LHCN-M2 (cell line): ENCODE results near the gene DEPDC5. TPM values are rescaled to one million over a fixed set of nuclear protein-coding genes. Genes with fewer than 3 reads are reported as not detected.

Experiments used
- DNase-seq: peaks from one replicate; pipeline ENCODE4 v3.0.0-alpha.2; 2012; ENCODE audit warnings: low read depth
- total RNA-seq: library from RNA; depleted of rRNA; stranded (reverse); fragments of >200 nt; gene quantifications from 2 replicates; pipeline ENCODE4 v1.2.3, GENCODE V29; 2014

The DEPDC5 gene
- total RNA-seq, 1 experiment from 2014 or later = 13.8 TPM

DNA sequence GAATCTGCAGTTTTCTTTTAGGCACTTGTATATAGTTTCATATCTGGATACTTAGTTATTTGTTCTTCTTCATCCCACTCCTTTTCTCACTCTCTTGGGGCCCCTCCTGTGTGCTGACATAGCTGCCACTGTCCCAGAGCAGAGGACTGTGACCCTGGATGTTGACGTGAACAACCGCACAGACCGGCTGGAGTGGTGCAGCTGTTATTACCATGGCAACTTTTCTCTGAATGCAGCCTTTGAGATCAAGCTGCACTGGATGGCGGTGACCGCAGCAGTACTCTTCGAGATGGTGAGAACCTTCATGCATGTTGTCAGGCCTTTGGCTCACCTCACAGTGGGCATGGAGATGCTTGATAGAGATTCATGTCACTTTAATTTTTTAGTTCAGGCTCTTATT lies 139.6 kb downstream of the DEPDC5 start:
- no peak for DNase-seq

DNA sequence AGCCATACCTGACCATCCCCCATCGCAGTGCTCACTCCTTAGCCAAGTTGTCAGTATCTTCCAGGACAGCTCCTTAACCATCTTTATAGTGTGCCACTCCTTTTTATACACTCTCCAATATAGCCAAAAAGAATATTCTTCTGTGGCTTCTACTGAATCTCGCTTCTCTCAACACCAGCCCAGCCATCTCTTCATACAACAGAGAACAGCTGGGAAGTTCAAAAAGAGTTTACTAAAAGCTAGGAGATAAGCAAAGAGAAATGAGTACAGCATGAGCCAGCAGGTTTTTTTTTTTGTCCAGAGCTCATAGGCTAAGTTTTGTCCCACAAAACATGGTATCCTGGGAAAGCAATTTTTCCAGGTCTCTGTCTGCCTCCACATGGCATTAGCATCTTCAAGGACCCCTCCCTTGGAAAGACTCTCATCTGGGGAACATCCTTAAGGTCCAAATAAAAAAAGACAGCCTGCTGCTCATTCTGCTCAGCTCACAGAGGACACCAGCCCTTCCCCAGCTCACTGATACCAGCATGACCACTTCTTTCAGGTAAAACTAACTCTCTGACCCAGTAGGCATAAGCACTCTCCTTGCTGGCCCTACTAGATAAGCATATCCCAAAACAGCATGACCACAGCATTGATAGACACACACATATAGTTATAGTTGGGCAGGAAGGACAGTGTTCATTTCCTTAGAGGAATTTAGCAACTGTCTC lies 141.7 kb downstream of the DEPDC5 start:
- DNase-seq = no peak

DNA sequence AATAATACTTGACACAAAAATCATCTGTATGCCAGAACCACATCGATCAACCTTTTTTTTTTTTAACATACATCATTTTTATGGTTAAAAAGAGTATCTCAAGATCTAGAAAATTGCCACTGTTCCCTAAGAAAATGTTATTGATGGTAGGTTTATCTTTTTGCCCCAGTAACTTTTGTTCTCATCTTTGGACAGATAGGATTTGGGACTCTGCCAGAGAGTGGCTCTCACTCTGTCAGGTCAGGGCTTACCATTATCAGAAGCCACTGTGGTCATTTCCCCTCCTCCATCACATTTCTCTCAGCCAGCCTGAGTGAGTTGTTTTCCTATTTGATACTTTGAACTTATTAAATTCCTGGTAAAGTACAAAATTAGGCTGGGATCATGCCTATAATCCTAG lies 142.7 kb downstream of the DEPDC5 start:
- no peak for DNase-seq

DNA sequence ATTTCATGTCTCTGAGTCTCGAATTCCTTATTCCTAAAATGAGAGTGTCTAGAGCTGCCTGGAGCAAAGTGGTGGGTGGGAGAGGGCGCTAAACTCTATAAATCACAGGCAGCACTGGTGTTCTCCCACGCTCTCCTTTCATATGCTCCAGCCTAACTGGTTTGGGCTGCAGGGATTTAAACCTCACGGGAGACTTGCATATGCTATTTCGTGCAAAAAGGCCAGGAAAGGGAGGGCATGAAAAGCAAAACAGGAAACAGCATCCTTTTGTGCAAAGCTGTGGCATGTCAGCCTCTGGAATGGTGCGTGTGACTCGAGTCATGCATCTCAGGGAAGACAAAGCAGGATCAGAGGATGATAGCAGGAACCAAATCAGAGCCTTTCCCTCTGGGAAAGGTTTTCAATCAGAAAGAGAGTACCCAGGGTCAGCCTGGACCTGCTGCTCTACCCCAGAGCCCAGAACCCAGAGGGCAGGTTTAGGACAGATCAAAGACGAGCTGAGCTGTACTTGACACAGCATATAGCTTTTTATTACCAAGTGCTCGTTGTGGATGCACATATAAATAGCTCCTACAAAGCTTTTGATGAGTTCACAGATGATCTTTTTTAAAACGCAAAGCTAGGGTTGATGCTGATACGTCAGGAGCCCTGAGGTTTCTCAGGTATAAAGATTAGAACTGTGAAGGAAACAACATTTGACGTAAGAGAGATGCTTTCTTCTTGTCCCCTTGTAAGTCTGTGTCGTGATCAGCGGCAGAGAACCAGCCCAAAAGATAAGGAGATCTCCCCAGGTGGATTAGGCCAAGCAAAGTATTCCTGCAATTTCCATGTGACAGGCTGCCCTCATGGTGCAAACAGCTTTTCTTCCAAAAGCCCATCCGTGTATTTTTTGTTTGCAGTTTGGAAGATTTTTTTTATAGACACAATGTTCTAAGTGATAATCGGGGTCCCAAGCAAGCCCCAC lies 144.3 kb downstream of the DEPDC5 start:
- DNase-seq = peak; percentile 28

DNA sequence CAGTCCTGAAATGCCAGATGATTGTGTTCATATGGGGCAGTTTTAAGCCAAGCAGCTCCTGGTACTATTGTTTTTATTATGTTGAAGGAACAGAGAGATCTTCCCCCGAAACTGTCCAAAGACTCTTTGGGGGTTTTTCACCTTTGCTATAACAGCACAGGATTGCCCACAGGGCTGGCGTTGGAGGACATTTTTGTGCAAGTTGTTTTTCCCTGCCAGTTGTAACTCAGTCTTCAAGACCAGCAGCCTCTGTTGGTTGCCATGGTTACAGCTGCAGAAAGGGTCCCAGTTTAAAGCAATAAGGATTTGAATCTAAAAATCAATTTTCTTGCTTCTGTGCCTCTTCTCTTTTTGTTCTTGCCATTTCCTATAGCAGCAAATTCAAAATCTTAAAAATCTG lies 145.1 kb downstream of the DEPDC5 start:
- no peak for DNase-seq

DNA sequence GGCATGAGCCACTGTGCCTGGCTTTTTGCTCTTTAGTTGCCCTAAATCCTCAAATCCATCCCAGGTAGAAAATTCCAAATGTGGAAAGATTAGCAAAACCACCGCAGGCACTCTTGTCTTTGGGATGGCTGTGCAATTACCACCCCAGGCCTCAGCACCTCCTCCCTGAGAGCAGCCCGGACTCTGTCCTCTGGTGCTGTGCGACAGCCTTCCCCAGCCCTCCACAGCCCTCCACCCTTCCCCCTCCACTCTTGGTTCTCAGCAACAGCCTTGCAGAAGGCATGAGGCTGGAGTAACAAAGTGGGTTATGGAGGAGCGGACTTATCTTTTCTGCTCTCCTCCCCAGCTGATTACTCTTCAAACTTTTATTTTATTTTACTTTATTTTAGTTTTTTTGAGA lies 145.8 kb downstream of the DEPDC5 start:
- no peak for DNase-seq

DNA sequence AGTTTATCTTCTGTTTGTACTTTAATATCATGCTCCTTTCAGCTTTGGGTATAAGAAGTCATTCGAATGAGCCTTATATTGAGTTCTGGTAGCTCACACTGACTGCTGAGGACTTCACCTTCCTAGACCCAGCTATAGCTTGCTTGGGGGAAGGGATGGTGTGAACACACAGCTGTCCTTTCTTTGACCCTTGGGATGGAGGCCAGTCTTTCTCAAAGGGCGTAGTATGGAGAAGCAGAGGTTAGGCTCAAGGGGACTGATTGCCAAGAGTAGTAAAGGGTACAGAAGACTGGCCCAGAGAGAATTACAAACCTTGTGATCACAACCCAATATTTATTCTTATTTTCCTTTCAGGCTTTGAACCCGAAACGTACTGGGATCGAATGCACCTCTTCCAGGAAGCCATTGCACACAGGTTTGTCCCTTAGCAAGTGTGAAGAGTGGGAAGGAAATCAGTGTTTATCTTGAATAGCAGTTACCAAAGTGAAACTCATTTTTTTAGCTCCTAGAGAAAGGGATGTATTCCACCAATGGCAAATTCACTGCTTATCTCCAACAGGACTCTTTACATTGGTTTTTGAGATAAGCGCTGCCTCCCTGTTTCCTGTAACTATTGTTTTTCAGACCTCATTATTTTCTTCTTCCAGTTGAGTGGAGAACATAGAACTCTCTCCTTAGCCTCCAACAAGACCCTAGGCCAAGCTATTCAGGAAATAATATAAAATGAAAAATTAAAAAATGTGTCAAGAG lies 147.7 kb downstream of the DEPDC5 start:
- DNase-seq = no peak

DNA sequence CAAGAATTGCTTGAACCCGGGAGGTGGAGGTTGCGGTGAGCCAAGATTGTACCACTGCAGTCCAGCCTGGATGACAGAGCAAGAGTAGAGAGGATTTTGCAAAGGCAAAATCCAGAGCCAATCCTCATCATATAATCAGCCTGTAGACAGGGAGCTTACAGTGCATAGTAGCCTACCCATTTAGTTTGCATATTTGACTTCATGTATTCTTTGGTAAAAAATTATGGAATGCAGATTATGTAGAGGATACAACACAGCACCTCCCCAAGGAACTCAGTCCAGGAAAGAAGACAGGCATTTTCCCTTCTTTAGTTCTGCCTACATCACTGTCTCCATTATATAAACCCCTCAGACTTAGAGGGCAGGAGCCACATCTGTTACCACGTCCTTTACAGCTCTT lies 150.8 kb downstream of the DEPDC5 start:
- DNase-seq = no peak

DNA sequence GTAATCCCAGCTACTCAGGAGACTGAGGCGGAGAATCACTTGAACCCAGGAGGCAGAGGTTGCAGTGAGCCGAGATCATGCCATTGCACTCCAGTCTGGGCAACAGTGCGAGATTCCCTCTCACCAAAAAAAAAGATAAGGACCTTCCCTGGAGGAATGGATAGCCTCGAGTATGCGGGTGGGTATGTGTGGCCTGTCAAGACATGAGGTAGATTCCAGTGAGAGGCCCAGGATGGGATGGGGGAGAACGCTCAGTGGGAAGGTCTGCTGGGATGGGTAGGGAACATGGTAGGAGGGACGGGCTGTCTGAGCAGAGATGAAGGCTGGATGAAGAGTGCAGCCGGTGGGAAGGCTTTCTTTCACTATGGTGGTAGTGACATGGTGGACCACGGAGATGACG lies 151.5 kb downstream of the DEPDC5 start:
- DNase-seq = no peak

DNA sequence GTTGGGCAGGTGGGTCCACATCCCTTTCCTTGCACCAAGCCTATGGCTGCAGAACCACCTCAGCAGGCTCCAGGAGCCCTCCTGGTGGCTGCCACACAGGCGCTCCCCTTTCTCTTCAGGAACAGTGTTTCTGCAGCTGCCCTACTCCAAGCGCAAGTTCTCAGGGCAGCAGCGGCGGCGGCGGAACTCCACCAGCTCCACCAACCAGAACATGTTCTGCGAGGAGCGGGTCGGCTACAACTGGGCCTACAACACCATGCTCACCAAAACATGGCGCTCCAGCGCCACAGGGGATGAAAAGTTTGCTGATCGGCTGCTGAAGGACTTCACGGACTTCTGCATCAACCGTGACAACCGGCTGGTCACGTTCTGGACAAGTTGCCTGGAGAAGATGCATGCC lies 152.3 kb downstream of the DEPDC5 start:
- no peak for DNase-seq

DNA sequence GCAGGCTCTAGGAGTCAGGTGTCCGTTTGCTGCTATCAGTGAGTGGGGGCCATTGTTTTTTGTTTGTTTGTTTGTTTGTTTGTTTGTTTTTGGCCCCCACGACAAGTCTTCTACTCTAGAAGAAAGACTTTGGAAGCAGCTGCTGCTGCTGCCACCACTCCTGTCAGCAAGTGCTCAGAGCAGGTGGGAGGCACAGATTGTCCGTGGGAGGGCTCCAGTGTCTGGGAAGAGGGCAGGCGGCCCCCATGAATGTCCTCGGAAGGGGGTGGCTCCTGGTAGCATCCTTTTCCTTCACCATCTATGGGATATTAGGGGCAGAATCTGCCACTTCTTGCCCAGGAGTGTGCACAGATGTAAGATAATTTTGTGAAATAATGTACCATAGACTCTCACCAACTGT lies 152.8 kb downstream of the DEPDC5 start:
- no peak for DNase-seq

DNA sequence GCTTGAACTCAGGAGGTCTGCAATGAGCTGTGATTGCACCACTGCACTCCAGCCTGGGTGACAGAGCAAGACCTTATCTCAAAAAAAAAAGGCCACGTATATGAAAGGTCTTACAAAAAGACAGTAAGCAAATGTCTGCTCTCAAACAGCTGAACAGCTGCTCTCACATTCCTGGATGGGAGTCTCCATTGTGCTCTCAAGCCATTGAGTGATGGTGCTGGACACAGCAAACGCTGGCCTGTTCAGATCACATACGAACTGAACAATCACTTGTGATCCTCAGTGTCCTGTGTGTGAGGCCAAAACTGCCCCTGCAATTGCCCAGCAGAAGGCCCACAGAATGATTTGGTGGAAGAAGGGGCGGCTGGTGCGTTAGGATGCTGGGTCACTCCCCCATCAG lies 156.2 kb downstream of the DEPDC5 start:
- DNase-seq = no peak

DNA sequence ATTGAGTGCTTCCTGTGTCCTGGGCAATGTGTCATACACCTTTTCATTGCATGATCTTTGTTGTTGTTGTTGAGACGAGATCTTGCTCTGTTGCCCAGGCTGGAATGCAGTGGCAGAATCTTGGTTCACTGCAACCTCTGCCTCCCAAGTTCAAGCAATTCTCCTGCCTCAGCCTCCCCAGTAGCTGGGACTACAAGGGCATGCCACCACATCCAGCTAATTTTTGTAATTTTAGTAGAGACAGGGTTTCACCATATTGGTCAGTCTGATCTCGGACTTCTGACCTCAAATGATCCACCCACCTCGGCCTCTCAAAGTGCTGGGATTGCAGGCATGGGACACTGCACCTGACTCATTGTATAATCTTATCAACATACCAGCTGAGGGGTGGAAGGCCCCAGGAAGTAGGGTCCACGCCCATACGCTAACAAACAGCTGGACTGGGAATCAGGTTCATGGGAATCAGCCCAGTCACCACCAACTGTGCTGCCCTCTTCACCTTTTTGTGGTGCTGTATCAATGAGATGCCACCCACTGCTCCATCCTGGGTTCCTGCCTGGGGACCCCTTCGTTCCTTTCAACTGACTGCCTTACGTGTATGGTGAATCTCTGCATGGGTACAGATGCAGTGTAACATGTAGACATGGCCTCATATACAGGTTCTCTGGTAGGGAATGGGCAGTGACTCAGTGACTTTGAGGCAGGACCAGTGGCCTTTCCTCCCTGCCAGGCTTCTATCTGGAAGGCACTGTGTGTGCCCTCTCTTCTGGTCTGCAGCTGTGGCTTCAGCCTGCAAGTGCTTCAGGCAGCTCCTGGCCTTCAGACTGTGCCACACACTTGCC lies 158.0 kb downstream of the DEPDC5 start:
- DNase-seq = peak; percentile 27

DNA sequence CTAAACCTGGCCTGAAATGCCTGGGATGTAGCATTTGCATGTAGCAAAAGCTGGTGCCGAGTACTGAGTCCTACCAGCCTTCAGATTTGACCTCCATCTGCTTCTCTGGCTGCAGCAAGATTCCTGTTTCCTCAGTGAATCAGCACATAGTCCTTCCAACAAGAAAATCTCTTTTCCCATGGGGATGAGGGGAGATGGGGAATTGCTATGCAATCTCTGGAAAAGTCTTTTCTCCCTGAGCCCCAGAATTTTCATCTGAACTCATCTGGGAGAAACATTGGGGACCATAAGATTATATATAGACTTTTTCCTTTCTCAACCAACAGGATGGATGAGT lies 158.6 kb downstream of the DEPDC5 start:
- peak; percentile 34 for DNase-seq

DNA sequence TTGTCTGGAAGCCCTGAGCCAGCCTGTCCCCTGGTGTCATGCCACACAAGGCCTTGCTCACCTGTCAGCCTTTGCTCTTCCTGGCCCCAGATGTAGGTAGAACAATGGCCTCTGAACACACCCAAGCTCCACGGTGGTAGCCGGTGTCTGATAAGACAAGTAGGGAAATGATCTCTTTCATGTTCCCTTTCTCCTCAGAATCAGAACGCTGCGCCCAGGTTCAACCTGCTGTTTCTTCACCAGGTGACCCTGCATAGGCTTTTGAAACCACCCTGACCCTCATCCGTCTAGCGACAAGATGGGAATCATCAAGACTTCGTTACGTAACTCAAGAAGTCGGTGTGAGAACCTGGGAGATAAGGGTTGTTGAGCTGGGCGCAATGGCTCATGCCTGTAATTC lies 161.8 kb downstream of the DEPDC5 start:
- no peak for DNase-seq

DNA sequence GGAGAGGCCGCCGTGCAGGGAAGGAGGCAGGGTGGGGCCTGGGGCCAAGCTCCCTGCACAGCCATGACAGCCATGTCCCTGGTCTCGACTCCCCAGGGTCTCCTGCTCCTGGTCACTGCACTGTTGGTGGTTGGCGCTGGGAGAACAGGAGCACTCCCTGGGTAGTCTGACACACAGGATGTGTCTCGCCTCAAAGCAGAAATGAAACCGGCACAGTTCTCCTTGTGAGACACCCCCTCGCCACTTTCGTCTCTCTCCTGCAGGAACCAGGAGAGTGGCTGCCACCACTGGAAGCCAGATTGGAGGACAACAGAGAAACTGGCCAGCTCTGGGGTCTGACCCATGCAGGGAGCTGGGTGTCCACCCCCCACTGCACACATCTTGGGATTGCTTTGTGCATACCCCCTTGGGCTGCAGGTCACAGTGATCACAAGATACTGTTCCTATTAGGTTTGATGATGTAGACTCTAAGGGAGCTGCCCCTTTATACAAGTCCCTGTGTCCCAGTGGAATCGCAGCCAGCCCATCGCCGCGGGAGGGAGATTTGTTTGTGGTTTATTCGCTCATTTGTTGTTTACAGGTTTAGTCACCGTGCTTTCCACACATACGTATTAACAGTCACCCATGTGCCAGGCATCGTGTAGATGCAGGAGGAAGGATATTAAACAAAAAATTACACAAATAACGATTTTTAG lies 163.6 kb downstream of the DEPDC5 start:
- no peak for DNase-seq

DNA sequence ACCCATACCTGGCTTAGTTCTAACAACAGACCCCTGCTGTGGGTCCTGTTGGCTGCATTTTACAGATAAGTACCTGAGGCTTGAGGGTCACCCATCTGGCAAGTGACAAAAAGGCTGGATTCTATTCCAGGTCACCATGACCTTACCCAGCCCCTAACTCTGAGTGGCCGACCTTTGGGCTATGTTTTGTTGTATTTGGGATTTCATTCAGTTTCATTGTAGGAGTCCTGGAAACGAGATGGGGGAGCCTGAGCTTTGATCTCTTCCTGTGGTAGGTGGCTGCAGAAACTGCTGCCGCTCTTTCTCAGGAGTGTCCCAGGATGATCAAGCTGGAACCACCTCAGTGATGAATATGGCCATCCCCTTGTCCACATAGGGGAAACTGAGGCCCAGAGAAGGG lies 165.9 kb downstream of the DEPDC5 start:
- DNase-seq = no peak

DNA sequence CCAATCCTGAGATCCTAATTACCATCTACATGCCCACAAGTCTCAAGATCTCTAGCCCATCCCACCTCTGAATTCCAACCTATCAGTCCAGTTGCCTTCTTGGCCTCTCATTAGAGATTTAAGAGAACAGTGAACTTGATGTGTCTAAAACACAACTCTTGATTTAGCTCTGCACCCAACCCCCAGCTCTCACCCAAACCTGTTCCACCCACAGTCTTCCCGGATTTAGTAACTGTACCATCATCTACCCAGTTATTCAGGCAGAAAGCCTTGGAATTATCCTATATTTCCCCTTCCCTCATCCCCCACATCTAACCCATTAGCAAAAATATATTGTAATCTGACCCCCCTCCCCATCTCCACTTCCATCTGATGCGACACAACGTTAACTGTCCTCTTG lies 166.5 kb downstream of the DEPDC5 start:
- DNase-seq = no peak

DNA sequence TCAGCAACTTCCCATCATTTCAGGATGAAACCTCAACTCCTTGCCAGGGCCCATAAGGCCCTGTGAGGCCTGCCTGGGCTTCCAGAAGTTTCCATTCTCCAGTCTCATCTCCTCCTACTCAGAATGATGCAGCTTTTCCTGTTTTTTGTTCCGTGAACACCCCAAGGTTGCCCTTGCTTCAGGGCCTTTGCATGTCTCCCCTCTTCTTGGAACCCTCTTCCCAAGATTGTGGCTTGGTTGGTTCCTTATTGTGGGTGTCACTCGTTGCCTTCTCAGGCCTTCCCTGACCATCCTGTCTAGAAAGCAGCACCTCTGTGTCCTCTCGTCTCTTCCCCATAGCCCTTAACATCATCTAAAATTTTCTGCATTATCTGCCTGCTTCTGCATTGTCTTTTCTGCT lies 167.3 kb downstream of the DEPDC5 start:
- DNase-seq = no peak

DNA sequence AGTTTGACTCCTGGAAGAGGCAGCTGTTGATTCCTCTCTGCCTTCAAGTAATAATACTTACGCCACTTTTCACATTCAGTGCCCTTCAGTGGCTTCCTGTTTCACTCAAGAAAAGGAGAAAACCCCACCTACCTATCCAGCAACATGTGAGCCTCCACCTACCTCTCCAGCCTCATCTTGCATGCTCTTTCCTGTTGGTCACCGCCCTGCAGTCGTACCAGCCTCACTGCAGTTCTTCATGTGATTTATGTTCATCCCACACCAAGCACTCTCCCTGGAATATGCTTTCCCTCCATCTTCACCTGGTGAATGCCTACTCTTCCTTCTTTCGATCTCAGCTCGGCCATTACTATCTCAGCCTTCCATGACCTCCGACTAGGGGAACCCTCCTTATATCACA lies 168.7 kb downstream of the DEPDC5 start:
- DNase-seq = no peak

DNA sequence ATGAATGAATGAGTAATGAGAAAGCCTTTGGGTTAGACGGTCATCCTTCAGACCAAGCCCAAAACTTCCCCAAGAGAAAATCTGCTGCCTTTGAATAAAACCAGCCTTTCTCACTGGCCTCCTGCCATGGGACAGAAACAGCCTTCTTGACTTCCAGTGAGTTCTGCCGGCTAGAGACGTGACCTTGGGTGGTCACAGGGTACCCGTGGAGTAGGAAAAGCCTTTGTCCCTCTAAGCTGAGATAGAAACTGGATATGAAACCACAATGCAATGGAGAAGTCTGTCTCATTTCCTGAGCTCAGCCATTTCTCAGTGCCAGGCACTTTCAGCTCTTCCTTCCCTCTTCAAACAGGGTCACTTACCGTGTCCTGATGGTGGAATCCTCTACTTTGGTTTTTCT lies 169.3 kb downstream of the DEPDC5 start:
- DNase-seq = no peak
